Activated CD4-positive, alpha-beta T cell treated with anti-CD3 and anti-CD28 coated beads, Interleukin-2, amount 10 ng/mL, durations not matched to agents 24 days and 14 days (primary cell): ENCODE measurements around the gene ALS2CL. TPM values are rescaled to one million over a fixed set of nuclear protein-coding genes. Genes with fewer than 3 reads are reported as not detected.
A peak's percentile ranks its signal among the peaks of the same experiment; 100 is the strongest.
"Not testable (repeated sequence)": the region's sequence is repeated elsewhere in the genome, so short reads cannot be mapped to it uniquely, and the experiment has no call there.

ENCODE experiments used
- DNase-seq: peaks from one replicate; pipeline ENCODE4 v3.0.0; 2022
- H3K27ac Mint-ChIP-seq: one replicate; pipeline ENCODE4 v1.8.0; 2022; ENCODE audit warnings: mild to moderate bottlenecking, mixed read lengths
- H3K27me3 Mint-ChIP-seq: one replicate; pipeline ENCODE4 v1.8.0; 2022; ENCODE audit warnings: mixed read lengths
- H3K36me3 Mint-ChIP-seq: one replicate; pipeline ENCODE4 v1.8.0; 2022; ENCODE audit warnings: low read depth, mild to moderate bottlenecking, mixed read lengths
- H3K4me1 Mint-ChIP-seq: one replicate; pipeline ENCODE4 v1.8.0; 2021; ENCODE audit warnings: mixed read lengths
- H3K4me3 Mint-ChIP-seq: one replicate; pipeline ENCODE4 v1.8.0; 2022; ENCODE audit warnings: mild to moderate bottlenecking, moderate library complexity, mixed read lengths
- H3K9me3 Mint-ChIP-seq: one replicate; pipeline ENCODE4 v1.8.0; 2021; ENCODE audit warnings: mixed read lengths
- intact Hi-C: fragments of 100-400 bp; cut with micrococcal nuclease; formaldehyde crosslinking; loops from one replicate; pipeline ENCODE4 v1.15.1; 2023
- total RNA-seq: library from RNA; stranded (reverse); gene quantifications from 2 replicates; pipeline ENCODE4 v1.2.3, GENCODE V29; 2022

ALS2CL gene
- 0.47 and 0.99 TPM in 2 replicates for total RNA-seq

GRCh38 chr3:46693038-46693891, at the start of gene ALS2CL:
TSS of gene ALS2CL (minus strand) at chr3:46693679. CDS start at chr3:46689440, 4,239 bp downstream.
- Mint-ChIP-seq H3K4me3 (peak within 1 kb of the TSS; percentile 83), H3K9me3 (no peaks in the 10 kb centered on the region), H3K36me3 (no peaks in the 10 kb centered on the region), H3K27ac (no peak within 1 kb of the TSS), H3K4me1 (peaks cover 26% of the 10 kb centered on the region), H3K27me3 (peaks cover 19% of the 10 kb centered on the region)
- intact Hi-C loops = no loop called here
- DNase-seq = peak; percentile 89

GRCh38 chr3:46742992-46743585, 49.6 kb upstream of the ALS2CL start:
- Mint-ChIP-seq H3K27me3 (peaks cover 7% of the 10 kb centered on the region), H3K4me3 (no peak overlapping the region), H3K9me3 (no peaks in the 10 kb centered on the region), H3K36me3 (no peaks in the 10 kb centered on the region), H3K4me1 (no peaks in the 10 kb centered on the region), H3K27ac (no peak overlapping the region)
- intact Hi-C loops = no loop called here
- DNase-seq = no peak

- peaks cover 12% of the 10 kb centered on the region for H3K27me3 Mint-ChIP-seq
These were observed 46.1 kb upstream of the ALS2CL start for GRCh38 chr3:46739565-46739964.

GRCh38 chr3:46737329-46737731, 43.9 kb upstream of the ALS2CL start:
- DNase-seq = no peak
- H3K4me1 Mint-ChIP-seq = no peaks in the 10 kb centered on the region
- no peak overlapping the region for H3K27ac Mint-ChIP-seq
- intact Hi-C loops = no loop called here
- H3K36me3 Mint-ChIP-seq = no peaks in the 10 kb centered on the region
- no peaks in the 10 kb centered on the region for H3K9me3 Mint-ChIP-seq
- H3K27me3 Mint-ChIP-seq = peaks cover 14% of the 10 kb centered on the region
- no peak overlapping the region for H3K4me3 Mint-ChIP-seq

More at GRCh38 chr3:46739565-46739964, 46.1 kb upstream of the ALS2CL start:
- H3K9me3 Mint-ChIP-seq, H3K4me3 Mint-ChIP-seq, DNase-seq, intact Hi-C loops, H3K4me1 Mint-ChIP-seq, H3K36me3 Mint-ChIP-seq, H3K27ac Mint-ChIP-seq: not testable (repeated sequence)

GRCh38 chr3:46736006-46736872, 42.8 kb upstream of the ALS2CL start:
- intact Hi-C loops = no loop called here
- no peak overlapping the region for H3K27ac Mint-ChIP-seq
- no peak overlapping the region for H3K4me3 Mint-ChIP-seq
- no peaks in the 10 kb centered on the region for H3K9me3 Mint-ChIP-seq
- H3K4me1 Mint-ChIP-seq = no peaks in the 10 kb centered on the region
- DNase-seq = no peak
- no peaks in the 10 kb centered on the region for H3K36me3 Mint-ChIP-seq
- peaks cover 16% of the 10 kb centered on the region for H3K27me3 Mint-ChIP-seq

GRCh38 chr3:46734773-46735172, 41.3 kb upstream of the ALS2CL start:
- Mint-ChIP-seq H3K4me1 (no peaks in the 10 kb centered on the region), H3K27ac (no peak overlapping the region), H3K4me3 (no peak overlapping the region), H3K27me3 (peaks cover 20% of the 10 kb centered on the region), H3K36me3 (no peaks in the 10 kb centered on the region), H3K9me3 (no peaks in the 10 kb centered on the region)
- no peak for DNase-seq
- intact Hi-C loops = no loop called here

- Mint-ChIP-seq H3K36me3 (no peaks in the 10 kb centered on the region), H3K27ac (no peak overlapping the region), H3K27me3 (peaks cover 20% of the 10 kb centered on the region), H3K9me3 (no peaks in the 10 kb centered on the region), H3K4me1 (no peaks in the 10 kb centered on the region), H3K4me3 (no peak overlapping the region)
- DNase-seq = no peak
- intact Hi-C loops = no loop called here
These were observed 39.7 kb upstream of the ALS2CL start for GRCh38 chr3:46733026-46733800.

GRCh38 chr3:46731795-46732194, 38.3 kb upstream of the ALS2CL start:
- DNase-seq = no peak
- Mint-ChIP-seq H3K9me3 (no peaks in the 10 kb centered on the region), H3K4me1 (no peaks in the 10 kb centered on the region), H3K4me3 (no peak overlapping the region), H3K36me3 (no peaks in the 10 kb centered on the region), H3K27me3 (peaks cover 16% of the 10 kb centered on the region), H3K27ac (no peak overlapping the region)
- intact Hi-C loops = no loop called here

- no peak overlapping the region for H3K4me3 Mint-ChIP-seq
- H3K36me3 Mint-ChIP-seq = no peaks in the 10 kb centered on the region
- H3K4me1 Mint-ChIP-seq = no peaks in the 10 kb centered on the region
- no peak overlapping the region for H3K27ac Mint-ChIP-seq
- intact Hi-C loops = no loop called here
- no peaks in the 10 kb centered on the region for H3K9me3 Mint-ChIP-seq
- H3K27me3 Mint-ChIP-seq = peaks cover 23% of the 10 kb centered on the region
- no peak for DNase-seq
These were observed 37.3 kb upstream of the ALS2CL start for GRCh38 chr3:46730819-46731218.

GRCh38 chr3:46729038-46729437, 35.6 kb upstream of the ALS2CL start:
- intact Hi-C loops = no loop called here
- H3K9me3 Mint-ChIP-seq = no peaks in the 10 kb centered on the region
- DNase-seq = no peak
- H3K36me3 Mint-ChIP-seq = no peaks in the 10 kb centered on the region
- H3K4me3 Mint-ChIP-seq = no peak overlapping the region
- peaks cover 2% of the 10 kb centered on the region for H3K4me1 Mint-ChIP-seq
- H3K27me3 Mint-ChIP-seq = peaks cover 26% of the 10 kb centered on the region
- H3K27ac Mint-ChIP-seq = no peak overlapping the region

- Mint-ChIP-seq H3K9me3 (peaks cover 3% of the 10 kb centered on the region), H3K27me3 (peaks cover 20% of the 10 kb centered on the region), H3K27ac (no peak overlapping the region), H3K4me3 (no peak overlapping the region), H3K36me3 (no peaks in the 10 kb centered on the region), H3K4me1 (peaks cover 5% of the 10 kb centered on the region)
- no peak for DNase-seq
- intact Hi-C loops = no loop called here
These were observed 32.3 kb upstream of the ALS2CL start for GRCh38 chr3:46725621-46726314.

- peaks cover 5% of the 10 kb centered on the region for H3K4me1 Mint-ChIP-seq
- H3K27me3 Mint-ChIP-seq = peaks cover 23% of the 10 kb centered on the region
- H3K27ac Mint-ChIP-seq = no peak overlapping the region
- intact Hi-C loops = no loop called here
- H3K4me3 Mint-ChIP-seq = no peak overlapping the region
- DNase-seq = no peak
- H3K36me3 Mint-ChIP-seq = no peaks in the 10 kb centered on the region
- H3K9me3 Mint-ChIP-seq = peaks cover 4% of the 10 kb centered on the region
These were observed 30.9 kb upstream of the ALS2CL start for GRCh38 chr3:46724424-46724823.

- Mint-ChIP-seq H3K9me3 (peaks cover 4% of the 10 kb centered on the region), H3K36me3 (no peaks in the 10 kb centered on the region), H3K4me1 (peaks cover 5% of the 10 kb centered on the region), H3K4me3 (no peak overlapping the region), H3K27ac (no peak overlapping the region), H3K27me3 (peaks cover 24% of the 10 kb centered on the region)
- intact Hi-C loops = no loop called here
- DNase-seq = no peak
These were observed 29.0 kb upstream of the ALS2CL start for GRCh38 chr3:46722443-46722842.
